GM12878 (cell line): Measurements from ENCODE around the gene NUTM1. TPM values are rescaled to one million over a fixed set of nuclear protein-coding genes. Genes with fewer than 3 reads are reported as not detected.
A peak's percentile ranks its signal among the peaks of the same experiment; 100 is the strongest.

Source experiments
- ATAC-seq: fragments of 200-7000 bp; cut with Tn5 transposase; 3 replicates; pipeline ENCODE4 v1.9.1; 2020; ENCODE audit warnings: mild to moderate bottlenecking, moderate library complexity
- BruUV-seq: library from RNA; stranded (reverse); fragments of 400-500 nt; replicated peaks from 2 replicates; lab custom pipeline; 2021; lab: Mats Ljungman, UMichigan
- CTCF ChIA-PET: fragments of 300-600 bp; sonication (Branson Sonifier 250); formaldehyde crosslinking; extraction: SDS; loops from one replicate; lab custom pipeline; 2021; ENCODE audit warnings: inconsistent platforms; lab: Yijun Ruan, JAX
- POLR2A ChIA-PET: fragments of 350-600 bp; formaldehyde crosslinking; extraction: SDS; loops from one replicate; lab custom pipeline; 2021; ENCODE audit warnings: inconsistent platforms; lab: Charles Lee
- RAD21 ChIA-PET: fragments of 300-600 bp; sonication (Branson Sonifier 250); formaldehyde crosslinking; loops from one replicate; lab custom pipeline; 2023; ENCODE audit warnings: antibody characterized with exemption; ENCODE audit not compliant: unreplicated experiment; lab: Charles Lee
- SMC1A ChIA-PET: fragments of 300-600 bp; sonication (Branson Sonifier 250); formaldehyde crosslinking; loops from one replicate; lab custom pipeline; 2023; ENCODE audit not compliant: unreplicated experiment, uncharacterized antibody; lab: Charles Lee
- DNase-seq: peaks from one replicate; pipeline ENCODE4 v3.0.0-alpha.2; 2011; ENCODE audit warnings: low read depth, low spot score
- FAIRE-seq: peaks from 3 replicates; lab custom pipeline; 2011; peaks lifted over from hg19 to GRCh38; lab: Jason Lieb, UNC
- H2AFZ ChIP-seq: 2 replicates; pipeline ENCODE4 v1.6.0; 2011; ENCODE audit warnings: low read depth, low read length, control low read depth; ENCODE audit not compliant: control insufficient read depth
- H3K27ac ChIP-seq: 2 replicates; pipeline ENCODE4 v1.5.1; 2011; ENCODE audit warnings: control low read depth; ENCODE audit not compliant: control insufficient read depth, insufficient read depth
- H3K27me3 ChIP-seq, 2 experiments: replicated peaks in 1 of 2; 2 replicates each; pipeline versions ENCODE4 v1.6.0 to v1.6.1; 2011; ENCODE audit warnings: low read length in 1 of 2; ENCODE audit not compliant: control insufficient read depth in 2 of 2, insufficient read depth in 2 of 2
- H3K36me3 ChIP-seq, 2 experiments: 2 replicates each; pipeline ENCODE4 v1.5.1; 2011; ENCODE audit warnings: low read length in 1 of 2; ENCODE audit not compliant: control insufficient read depth in 2 of 2, insufficient read depth in 2 of 2
- H3K4me1 ChIP-seq: 2 replicates; pipeline ENCODE4 v1.6.1; 2011; ENCODE audit warnings: mild to moderate bottlenecking, low read length, moderate library complexity, mixed read lengths; ENCODE audit not compliant: control insufficient read depth, insufficient read depth
- H3K4me2 ChIP-seq: 2 replicates; pipeline ENCODE4 v1.6.0; 2011; ENCODE audit warnings: control low read depth; ENCODE audit not compliant: control insufficient read depth, insufficient read depth
- H3K4me3 ChIP-seq: fragments of 200-600 bp; sonication (generic); 2 replicates; pipeline ENCODE4 v1.5.1; 2016
- H3K79me2 ChIP-seq: 2 replicates; pipeline ENCODE4 v1.6.0; 2011; ENCODE audit warnings: low read length; ENCODE audit not compliant: control insufficient read depth, insufficient read depth
- H3K9ac ChIP-seq: 2 replicates; pipeline ENCODE4 v1.8.0; 2011; ENCODE audit warnings: low read length, control low read depth, mixed read lengths; ENCODE audit not compliant: control insufficient read depth, insufficient read depth
- H3K9me3 ChIP-seq: replicated peaks from 3 replicates; pipeline ENCODE4 v1.5.1; 2011; ENCODE audit warnings: mild to moderate bottlenecking, low read length; ENCODE audit not compliant: control insufficient read depth, insufficient read depth
- H4K20me1 ChIP-seq: 2 replicates; pipeline ENCODE4 v1.6.0; 2011; ENCODE audit not compliant: control insufficient read depth, insufficient read depth
- CBX5 ChIP-seq: sonication (generic); IDR thresholded peaks from 2 replicates; pipeline ENCODE4 v1.6.1; 2016; ENCODE audit warnings: low read depth, moderate library complexity, mild to moderate bottlenecking, inconsistent platforms
- ESRRA ChIP-seq: IDR thresholded peaks from 2 replicates; pipeline ENCODE4 v1.6.1; 2012; ENCODE audit warnings: mild to moderate bottlenecking, low read length, improper control_type of control experiment
- EZH2 ChIP-seq: IDR thresholded peaks from 2 replicates; pipeline ENCODE4 v1.6.1; 2012; ENCODE audit warnings: low read depth, mild to moderate bottlenecking, control low read depth, inconsistent platforms, low read length, borderline replicate concordance; ENCODE audit not compliant: control insufficient read depth
- MXI1 ChIP-seq: fragments of 150-350 bp; IDR thresholded peaks from 2 replicates; pipeline ENCODE4 v1.6.1; 2011; ENCODE audit warnings: low read depth, mild to moderate bottlenecking, inconsistent platforms, low read length, improper control_type of control experiment
- NR2F1 ChIP-seq: fragments of 450-650 bp; conservative IDR thresholded peaks from 2 replicates; pipeline ENCODE4 v1.6.1; 2017; ENCODE audit warnings: mild to moderate bottlenecking
- POLR2AphosphoS2 ChIP-seq: IDR thresholded peaks from 2 replicates; pipeline ENCODE4 v1.6.1; 2011; ENCODE audit warnings: low read depth, mild to moderate bottlenecking, low read length, improper control_type of control experiment, moderate library complexity
- RAD51 ChIP-seq: fragments of 450-650 bp; IDR thresholded peaks from 2 replicates; pipeline ENCODE4 v1.6.1; 2016; ENCODE audit warnings: moderate library complexity, mild to moderate bottlenecking, inconsistent platforms
- RFX5 ChIP-seq: IDR thresholded peaks from 2 replicates; pipeline ENCODE4 v1.6.1; 2011; ENCODE audit warnings: low read depth, low read length, improper control_type of control experiment
- RUNX3 ChIP-seq: IDR thresholded peaks from 2 replicates; pipeline ENCODE4 v1.6.1; 2012; ENCODE audit warnings: low read length, inconsistent platforms
- SIX5 ChIP-seq: IDR thresholded peaks from 2 replicates; pipeline ENCODE4 v1.6.1; 2011; ENCODE audit warnings: mild to moderate bottlenecking, low read depth, low read length, moderate library complexity; ENCODE audit not compliant: severe bottlenecking
- TCF3 ChIP-seq: IDR thresholded peaks from 2 replicates; pipeline ENCODE4 v1.6.1; 2012; ENCODE audit warnings: low read depth, mild to moderate bottlenecking, low read length, borderline replicate concordance; ENCODE audit not compliant: insufficient read depth
- ZNF274 ChIP-seq: IDR thresholded peaks from one replicate; pipeline ENCODE4 v1.8.0; 2011; ENCODE audit not compliant: insufficient read length, insufficient read depth
- WGBS: methylation state at CpG from one replicate; pipeline ENCODE4 v1.1.6; 2016; ENCODE audit warnings: low lambda C conversion rate; ENCODE audit not compliant: insufficient replicate concordance, insufficient coverage; ENCODE audit errors: missing lambda C conversion rate; 5-methylcytosine and 5-hydroxymethylcytosine counted together
- in situ Hi-C: fragments of 300-500 bp; cut with MboI; formaldehyde crosslinking; loops from 9 replicates; pipeline ENCODE4 v1.14.3; 2018; ENCODE audit warnings: mixed read lengths
- intact Hi-C: fragments of 100-400 bp; cut with micrococcal nuclease; formaldehyde crosslinking; loops from one replicate; pipeline ENCODE4 v1.14.2; 2022; ENCODE audit not compliant: unreplicated experiment
- polyA plus RNA-seq, 11 experiments: library from polyadenylated mRNA; depleted of rRNA in 4 of 11; unstranded in 6 of 11; stranded (reverse) in 5 of 11; fragments of >200 nt; fragmentation: Nextera tagmentation in 4 of 11; fragmentation: Illumina TruSeq in 1 of 11; extraction: Ambion mirVana in 4 of 11; extraction: Trizol in 1 of 11; gene quantifications; 1 replicate in 1 of 11; 2 replicates in 10 of 11; pipeline versions ENCODE4 v1.2.1 to v1.2.3, GENCODE V29; 2011 to 2016; ENCODE audit warnings: inconsistent platforms in 2 of 11, missing spikeins in 2 of 11, low read depth in 1 of 11
- total RNA-seq, 4 experiments: library from RNA; depleted of rRNA in 3 of 4; stranded (reverse); fragments of >200 nt in 3 of 4; fragmentation: Illumina TruSeq in 1 of 4; extraction: Trizol in 1 of 4; gene quantifications; 2 replicates each; pipeline versions ENCODE4 v1.2.1 to v1.2.3, GENCODE V29; 2013 to 2021
- TF ChIP-seq, protein P1 (sequence below): fragments of 450-650 bp; formaldehyde crosslinking; IDR thresholded peaks from 2 replicates; pipeline ENCODE4 v1.4.0; 2020; ENCODE audit warnings: mild to moderate bottlenecking, moderate library complexity
- TF ChIP-seq, protein P2 (sequence below): IDR thresholded peaks from 2 replicates; pipeline ENCODE4 v1.6.1; 2012; ENCODE audit warnings: improper control_type of control experiment, low read depth, low read length; ENCODE audit not compliant: insufficient replicate concordance
- TF ChIP-seq, protein P3 (sequence below): IDR thresholded peaks from 2 replicates; pipeline ENCODE4 v1.6.1; 2011; ENCODE audit warnings: borderline replicate concordance, low read depth, mild to moderate bottlenecking, moderate library complexity, mixed read lengths, low read length; ENCODE audit not compliant: insufficient read depth; ENCODE audit errors: extremely low read length

Gene NUTM1
- total and polyA plus RNA-seq, 10 of the 15 experiments (the other 5 are each of a cell fraction or from before 2014, with no cell fraction given) = under 0.01 to 0.05 TPM; not detected in 8

DNA sequence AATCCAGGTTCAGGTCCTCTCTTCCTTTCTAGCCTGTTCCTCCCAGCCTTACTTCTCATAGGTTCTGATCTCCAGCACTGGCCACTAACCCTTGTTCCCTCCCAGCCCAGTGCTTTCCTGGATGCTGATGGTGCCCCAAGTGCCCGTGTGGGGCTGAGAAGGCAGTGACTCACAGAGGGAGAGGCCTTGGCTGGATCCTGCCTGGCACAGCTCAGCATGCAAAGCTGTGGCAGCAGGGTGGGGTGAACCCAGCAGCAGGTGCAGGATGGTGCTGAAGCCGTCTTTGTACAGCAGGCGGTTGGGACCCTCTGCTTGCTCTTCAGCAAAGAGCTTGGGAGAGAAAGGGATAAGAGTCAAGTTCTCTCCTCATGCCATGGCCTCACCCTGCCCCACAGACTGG, 16.3 kb downstream of the NUTM1 start:
- RAD21 ChIA-PET = interaction anchor here (1.5 kb wide), 1 partner anchor 8 kb away, joined by 3 read pairs; the partner anchor contains the start of gene LPCAT4
- in situ Hi-C loops = no loop called here
- POLR2A ChIA-PET = interaction anchor here (0.5 kb wide), 1 partner anchor 156 kb away, joined by 4 read pairs; no protein-coding TSS in a partner anchor
- DNase-seq (no peak), FAIRE-seq (no peak)
- Histone ChIP-seq H3K4me1 (no peaks in the 10 kb centered on the region), H3K36me3 (peaks cover 0 to 21% of the 10 kb centered on the region in 2 experiments), H3K4me3 (no peak overlapping the region), H3K27ac (no peak overlapping the region)
- BruUV-seq = TSS peak; percentile 42
- SMC1A ChIA-PET = interaction anchor here (0.9 kb wide), 1 partner anchor 24 kb away, joined by 3 read pairs; no protein-coding TSS in a partner anchor
- TF ChIP-seq ZNF274 = no peak
- no peak for TF ChIP-seq RFX5
- no peak for TF ChIP-seq POLR2AphosphoS2
- TF ChIP-seq NR2F1 = no peak
- TF ChIP-seq TCF3 = no peak
- no peak for TF ChIP-seq CBX5
- TF ChIP-seq, protein P1, sequence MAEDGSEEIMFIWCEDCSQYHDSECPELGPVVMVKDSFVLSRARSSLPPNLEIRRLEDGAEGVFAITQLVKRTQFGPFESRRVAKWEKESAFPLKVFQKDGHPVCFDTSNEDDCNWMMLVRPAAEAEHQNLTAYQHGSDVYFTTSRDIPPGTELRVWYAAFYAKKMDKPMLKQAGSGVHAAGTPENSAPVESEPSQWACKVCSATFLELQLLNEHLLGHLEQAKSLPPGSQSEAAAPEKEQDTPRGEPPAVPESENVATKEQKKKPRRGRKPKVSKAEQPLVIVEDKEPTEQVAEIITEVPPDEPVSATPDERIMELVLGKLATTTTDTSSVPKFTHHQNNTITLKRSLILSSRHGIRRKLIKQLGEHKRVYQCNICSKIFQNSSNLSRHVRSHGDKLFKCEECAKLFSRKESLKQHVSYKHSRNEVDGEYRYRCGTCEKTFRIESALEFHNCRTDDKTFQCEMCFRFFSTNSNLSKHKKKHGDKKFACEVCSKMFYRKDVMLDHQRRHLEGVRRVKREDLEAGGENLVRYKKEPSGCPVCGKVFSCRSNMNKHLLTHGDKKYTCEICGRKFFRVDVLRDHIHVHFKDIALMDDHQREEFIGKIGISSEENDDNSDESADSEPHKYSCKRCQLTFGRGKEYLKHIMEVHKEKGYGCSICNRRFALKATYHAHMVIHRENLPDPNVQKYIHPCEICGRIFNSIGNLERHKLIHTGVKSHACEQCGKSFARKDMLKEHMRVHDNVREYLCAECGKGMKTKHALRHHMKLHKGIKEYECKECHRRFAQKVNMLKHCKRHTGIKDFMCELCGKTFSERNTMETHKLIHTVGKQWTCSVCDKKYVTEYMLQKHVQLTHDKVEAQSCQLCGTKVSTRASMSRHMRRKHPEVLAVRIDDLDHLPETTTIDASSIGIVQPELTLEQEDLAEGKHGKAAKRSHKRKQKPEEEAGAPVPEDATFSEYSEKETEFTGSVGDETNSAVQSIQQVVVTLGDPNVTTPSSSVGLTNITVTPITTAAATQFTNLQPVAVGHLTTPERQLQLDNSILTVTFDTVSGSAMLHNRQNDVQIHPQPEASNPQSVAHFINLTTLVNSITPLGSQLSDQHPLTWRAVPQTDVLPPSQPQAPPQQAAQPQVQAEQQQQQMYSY (CRISPR knock-in tag) = no peak
- TF ChIP-seq, protein P2, sequence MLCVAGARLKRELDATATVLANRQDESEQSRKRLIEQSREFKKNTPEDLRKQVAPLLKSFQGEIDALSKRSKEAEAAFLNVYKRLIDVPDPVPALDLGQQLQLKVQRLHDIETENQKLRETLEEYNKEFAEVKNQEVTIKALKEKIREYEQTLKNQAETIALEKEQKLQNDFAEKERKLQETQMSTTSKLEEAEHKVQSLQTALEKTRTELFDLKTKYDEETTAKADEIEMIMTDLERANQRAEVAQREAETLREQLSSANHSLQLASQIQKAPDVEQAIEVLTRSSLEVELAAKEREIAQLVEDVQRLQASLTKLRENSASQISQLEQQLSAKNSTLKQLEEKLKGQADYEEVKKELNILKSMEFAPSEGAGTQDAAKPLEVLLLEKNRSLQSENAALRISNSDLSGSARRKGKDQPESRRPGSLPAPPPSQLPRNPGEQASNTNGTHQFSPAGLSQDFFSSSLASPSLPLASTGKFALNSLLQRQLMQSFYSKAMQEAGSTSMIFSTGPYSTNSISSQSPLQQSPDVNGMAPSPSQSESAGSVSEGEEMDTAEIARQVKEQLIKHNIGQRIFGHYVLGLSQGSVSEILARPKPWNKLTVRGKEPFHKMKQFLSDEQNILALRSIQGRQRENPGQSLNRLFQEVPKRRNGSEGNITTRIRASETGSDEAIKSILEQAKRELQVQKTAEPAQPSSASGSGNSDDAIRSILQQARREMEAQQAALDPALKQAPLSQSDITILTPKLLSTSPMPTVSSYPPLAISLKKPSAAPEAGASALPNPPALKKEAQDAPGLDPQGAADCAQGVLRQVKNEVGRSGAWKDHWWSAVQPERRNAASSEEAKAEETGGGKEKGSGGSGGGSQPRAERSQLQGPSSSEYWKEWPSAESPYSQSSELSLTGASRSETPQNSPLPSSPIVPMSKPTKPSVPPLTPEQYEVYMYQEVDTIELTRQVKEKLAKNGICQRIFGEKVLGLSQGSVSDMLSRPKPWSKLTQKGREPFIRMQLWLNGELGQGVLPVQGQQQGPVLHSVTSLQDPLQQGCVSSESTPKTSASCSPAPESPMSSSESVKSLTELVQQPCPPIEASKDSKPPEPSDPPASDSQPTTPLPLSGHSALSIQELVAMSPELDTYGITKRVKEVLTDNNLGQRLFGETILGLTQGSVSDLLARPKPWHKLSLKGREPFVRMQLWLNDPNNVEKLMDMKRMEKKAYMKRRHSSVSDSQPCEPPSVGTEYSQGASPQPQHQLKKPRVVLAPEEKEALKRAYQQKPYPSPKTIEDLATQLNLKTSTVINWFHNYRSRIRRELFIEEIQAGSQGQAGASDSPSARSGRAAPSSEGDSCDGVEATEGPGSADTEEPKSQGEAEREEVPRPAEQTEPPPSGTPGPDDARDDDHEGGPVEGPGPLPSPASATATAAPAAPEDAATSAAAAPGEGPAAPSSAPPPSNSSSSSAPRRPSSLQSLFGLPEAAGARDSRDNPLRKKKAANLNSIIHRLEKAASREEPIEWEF = no peak
- TF ChIP-seq, protein P3, sequence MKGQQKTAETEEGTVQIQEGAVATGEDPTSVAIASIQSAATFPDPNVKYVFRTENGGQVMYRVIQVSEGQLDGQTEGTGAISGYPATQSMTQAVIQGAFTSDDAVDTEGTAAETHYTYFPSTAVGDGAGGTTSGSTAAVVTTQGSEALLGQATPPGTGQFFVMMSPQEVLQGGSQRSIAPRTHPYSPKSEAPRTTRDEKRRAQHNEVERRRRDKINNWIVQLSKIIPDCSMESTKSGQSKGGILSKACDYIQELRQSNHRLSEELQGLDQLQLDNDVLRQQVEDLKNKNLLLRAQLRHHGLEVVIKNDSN = no peak
- TF ChIP-seq EZH2 = no peak
- TF ChIP-seq MXI1 = no peak
- TF ChIP-seq ESRRA = no peak
- TF ChIP-seq SIX5 = no peak
- no peak for TF ChIP-seq RAD51
- TF ChIP-seq RUNX3 = no peak
- TF ChIP-seq, all 136 proteins: peak for 0
- Histone ChIP-seq H3K4me2 (no peak overlapping the region), H3K79me2 (no peaks in the 10 kb centered on the region; the same call in 1 of the 2 replicates), H3K27me3 (no peaks in the 10 kb centered on the region), H3K9ac (no peak overlapping the region), H2AFZ (no peak overlapping the region), H4K20me1 (no peaks in the 10 kb centered on the region), H3K9me3 (no peaks in the 10 kb centered on the region)
- CTCF ChIA-PET = interaction anchor here (2.1 kb wide), 1 partner anchor 118 kb away, joined by 8 read pairs; no protein-coding TSS in a partner anchor
- WGBS = 67% methylated on average over 3 of the region's 3 CpGs
- intact Hi-C loops = no loop called here
- no peak for ATAC-seq
